ENCODE data around the gene CIITA.
A peak's percentile ranks its signal among the peaks of the same experiment; 100 is the strongest.

Gene CIITA

DNA sequence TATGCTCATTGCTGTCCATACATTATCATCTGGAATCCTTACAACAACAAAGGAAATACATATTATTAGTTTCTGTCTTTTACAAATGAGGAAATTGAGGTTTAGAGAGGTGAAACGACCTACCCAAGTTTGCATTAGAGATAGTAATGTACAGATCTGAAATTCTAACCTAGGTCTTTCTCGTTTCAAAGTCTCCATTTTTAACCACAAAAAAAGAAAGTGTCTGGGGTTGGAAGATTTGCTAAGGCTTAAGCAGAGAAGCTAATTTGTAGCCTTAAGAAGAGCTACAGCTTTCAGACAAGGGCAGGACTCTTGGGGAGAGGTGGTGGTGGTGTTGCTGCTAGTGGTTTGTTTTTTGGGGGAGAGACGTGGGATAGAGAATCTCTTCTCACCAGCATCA is 19.2 kb downstream of the CIITA start:
- H3K4me2 ChIP-seq = peak overlapping the region; percentile 20 to 86 (median 60); a peak in 19 of 22 replicates
- H3K4me3 ChIP-seq = peak overlapping the region in 2 of 10 experiments; percentile 3 to 5; a peak in 1 of 20 replicates
- peaks cover 49 to 92% (median 84%) of the 10 kb centered on the region in 11 experiments for H3K36me3 ChIP-seq
- H4K20me1 ChIP-seq = peaks cover 13 to 60% (median 44%) of the 10 kb centered on the region in 11 experiments; a peak in 17 of 22 replicates
- H3K27ac ChIP-seq = peak overlapping the region in 8 of 11 experiments; percentile 15 to 49 (median 33); a peak in 8 of 22 replicates
- no peaks in the 10 kb centered on the region for H3K27me3 ChIP-seq
- no peak overlapping the region for H3K9ac ChIP-seq
- peaks cover 0 to 13% (median 0%) of the 10 kb centered on the region in 11 experiments; a peak in 5 of 22 replicates for H3K9me3 ChIP-seq (replicated peaks in 1 of 11)
- TF ChIP-seq Cebpa-rat (IDR thresholded peaks at IDR 0.05) = no peak
- H3K4me1 ChIP-seq = peaks cover 59 to 71% (median 62%) of the 10 kb centered on the region in 10 experiments

DNA sequence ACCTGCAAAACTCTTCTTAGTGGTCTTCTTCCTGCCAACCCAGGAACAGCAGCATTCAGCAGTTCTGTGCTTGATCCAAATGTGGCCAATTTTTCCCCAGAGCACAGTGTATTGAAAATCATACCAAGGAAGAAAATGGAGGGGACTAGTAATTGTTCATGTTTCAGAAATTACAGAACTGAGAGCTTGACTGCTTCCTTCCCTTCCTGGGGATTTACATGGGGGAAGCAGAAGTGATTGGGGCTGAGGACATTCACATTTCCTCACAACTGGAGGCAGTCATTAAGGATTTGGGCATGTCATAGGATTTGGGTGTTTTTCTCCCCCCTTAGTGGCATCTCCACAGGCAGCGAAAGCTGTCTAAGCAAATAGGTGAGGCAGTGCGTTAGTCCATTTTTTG is 19.7 kb downstream of the CIITA start:
- Histone ChIP-seq H3K4me2 (peak overlapping the region in 10 of 11 experiments; percentile 20 to 86 (median 68); a peak in 18 of 22 replicates), H3K27me3 (no peaks in the 10 kb centered on the region), H3K36me3 (peaks cover 54 to 97% (median 89%) of the 10 kb centered on the region in 11 experiments), H4K20me1 (peaks cover 13 to 65% (median 44%) of the 10 kb centered on the region in 11 experiments; a peak in 17 of 22 replicates), H3K4me1 (peaks cover 53 to 65% (median 57%) of the 10 kb centered on the region in 10 experiments), H3K27ac (peak overlapping the region in 9 of 11 experiments; percentile 15 to 49 (median 34); a peak in 13 of 22 replicates), H3K9ac (no peak overlapping the region), H3K9me3 (replicated peaks in 1 of 11) (peaks cover 0 to 13% (median 0%) of the 10 kb centered on the region in 11 experiments; a peak in 6 of 22 replicates), H3K4me3 (0 out of 20 replicates have a peak overlapping the region, but pooled peaks of 1 of the 10 experiments have one; percentile 5)
- no peak for TF ChIP-seq Cebpa-rat (IDR thresholded peaks at IDR 0.05)

DNA sequence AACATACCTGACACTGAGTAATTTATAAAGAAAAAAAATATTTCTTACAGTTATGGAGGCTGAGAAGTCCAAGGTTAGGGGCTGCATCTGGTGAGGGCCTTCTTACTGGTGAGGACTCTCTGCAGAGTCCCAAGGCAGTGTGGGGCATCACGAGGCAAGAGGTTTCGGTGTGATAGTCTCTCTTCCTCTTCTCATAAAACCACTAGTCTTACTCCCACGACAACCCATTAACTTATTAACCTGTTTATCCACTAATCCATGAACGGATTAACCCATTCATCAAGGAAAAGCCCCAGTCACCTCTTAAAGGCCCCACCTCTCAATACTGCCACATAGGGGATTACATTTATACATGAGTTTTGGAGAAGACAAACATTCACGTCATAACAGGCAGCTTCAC is 20.1 kb downstream of the CIITA start:
- peak overlapping the region in 9 of 11 experiments; percentile 24 to 86 (median 75); a peak in 18 of 22 replicates for H3K4me2 ChIP-seq
- no peak for TF ChIP-seq Cebpa-rat (IDR thresholded peaks at IDR 0.05)
- H3K27me3 ChIP-seq = no peaks in the 10 kb centered on the region
- peaks cover 49 to 61% (median 53%) of the 10 kb centered on the region in 10 experiments for H3K4me1 ChIP-seq
- peak overlapping the region in 8 of 11 experiments; percentile 1 to 49 (median 33); a peak in 10 of 22 replicates for H3K27ac ChIP-seq
- peaks cover 13 to 70% (median 44%) of the 10 kb centered on the region in 11 experiments; a peak in 17 of 22 replicates for H4K20me1 ChIP-seq
- no peak overlapping the region for H3K9ac ChIP-seq
- peaks cover 0 to 10% (median 0%) of the 10 kb centered on the region in 11 experiments; a peak in 8 of 22 replicates for H3K9me3 ChIP-seq (replicated peaks in 1 of 11)
- H3K4me3 ChIP-seq = no peak overlapping the region
- H3K36me3 ChIP-seq = peaks cover 58 to 100% (median 93%) of the 10 kb centered on the region in 11 experiments

DNA sequence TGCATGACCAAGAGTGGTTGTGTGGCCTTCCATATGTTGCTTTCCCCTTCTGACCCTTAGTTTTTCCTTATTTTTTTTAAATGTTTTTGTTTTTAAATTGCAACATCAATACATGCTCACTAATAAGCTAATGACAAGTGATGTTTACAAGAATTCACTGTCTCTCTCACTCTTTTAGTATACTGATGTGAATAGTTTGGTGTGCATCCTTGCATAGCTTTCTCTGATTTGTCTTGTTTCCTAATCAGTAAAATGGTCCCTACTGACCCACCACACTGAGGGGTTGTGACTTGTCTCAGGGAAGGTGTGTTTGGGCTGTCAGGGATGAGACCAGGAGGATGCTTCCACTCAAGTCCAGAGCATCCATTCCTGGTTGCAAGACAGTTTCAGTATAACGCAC is 26.0 kb downstream of the CIITA start:
- no peak overlapping the region for H3K9ac ChIP-seq
- peaks cover 0 to 5% (median 0%) of the 10 kb centered on the region in 10 experiments; a peak in 5 of 20 replicates for H3K4me1 ChIP-seq
- H3K9me3 ChIP-seq (replicated peaks in 1 of 11) = peaks cover 0 to 17% (median 5%) of the 10 kb centered on the region in 11 experiments; a peak in 10 of 22 replicates
- no peak for TF ChIP-seq Cebpa-rat (IDR thresholded peaks at IDR 0.05)
- H3K4me3 ChIP-seq = no peak overlapping the region
- no peak overlapping the region for H3K27ac ChIP-seq
- H3K27me3 ChIP-seq = no peaks in the 10 kb centered on the region
- peaks cover 100% of the 10 kb centered on the region in 11 experiments for H3K36me3 ChIP-seq
- no peak overlapping the region for H3K4me2 ChIP-seq
- peaks cover 4 to 77% (median 45%) of the 10 kb centered on the region in 11 experiments; a peak in 17 of 22 replicates for H4K20me1 ChIP-seq

DNA sequence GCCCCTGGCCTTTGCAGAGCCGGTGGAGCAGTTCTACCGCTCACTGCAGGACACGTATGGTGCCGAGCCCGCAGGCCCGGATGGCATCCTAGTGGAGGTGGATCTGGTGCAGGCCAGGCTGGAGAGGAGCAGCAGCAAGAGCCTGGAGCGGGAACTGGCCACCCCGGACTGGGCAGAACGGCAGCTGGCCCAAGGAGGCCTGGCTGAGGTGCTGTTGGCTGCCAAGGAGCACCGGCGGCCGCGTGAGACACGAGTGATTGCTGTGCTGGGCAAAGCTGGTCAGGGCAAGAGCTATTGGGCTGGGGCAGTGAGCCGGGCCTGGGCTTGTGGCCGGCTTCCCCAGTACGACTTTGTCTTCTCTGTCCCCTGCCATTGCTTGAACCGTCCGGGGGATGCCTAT is 29.5 kb downstream of the CIITA start:
- Histone ChIP-seq H3K27ac (peak overlapping the region in 1 of 11 experiments; percentile 13; a peak in 1 of 22 replicates), H3K4me1 (peaks cover 0 to 37% (median 19%) of the 10 kb centered on the region in 10 experiments; a peak in 15 of 20 replicates), H3K4me2 (no peak overlapping the region), H3K9me3 (replicated peaks in 1 of 11) (peaks cover 0 to 30% (median 5%) of the 10 kb centered on the region in 11 experiments; a peak in 12 of 22 replicates), H3K9ac (no peak overlapping the region), H4K20me1 (peaks cover 12 to 82% (median 52%) of the 10 kb centered on the region in 11 experiments; a peak in 17 of 22 replicates), H3K4me3 (no peak overlapping the region), H3K36me3 (peaks cover 92 to 98% (median 96%) of the 10 kb centered on the region in 11 experiments), H3K27me3 (no peaks in the 10 kb centered on the region)
- no peak for TF ChIP-seq Cebpa-rat (IDR thresholded peaks at IDR 0.05)

DNA sequence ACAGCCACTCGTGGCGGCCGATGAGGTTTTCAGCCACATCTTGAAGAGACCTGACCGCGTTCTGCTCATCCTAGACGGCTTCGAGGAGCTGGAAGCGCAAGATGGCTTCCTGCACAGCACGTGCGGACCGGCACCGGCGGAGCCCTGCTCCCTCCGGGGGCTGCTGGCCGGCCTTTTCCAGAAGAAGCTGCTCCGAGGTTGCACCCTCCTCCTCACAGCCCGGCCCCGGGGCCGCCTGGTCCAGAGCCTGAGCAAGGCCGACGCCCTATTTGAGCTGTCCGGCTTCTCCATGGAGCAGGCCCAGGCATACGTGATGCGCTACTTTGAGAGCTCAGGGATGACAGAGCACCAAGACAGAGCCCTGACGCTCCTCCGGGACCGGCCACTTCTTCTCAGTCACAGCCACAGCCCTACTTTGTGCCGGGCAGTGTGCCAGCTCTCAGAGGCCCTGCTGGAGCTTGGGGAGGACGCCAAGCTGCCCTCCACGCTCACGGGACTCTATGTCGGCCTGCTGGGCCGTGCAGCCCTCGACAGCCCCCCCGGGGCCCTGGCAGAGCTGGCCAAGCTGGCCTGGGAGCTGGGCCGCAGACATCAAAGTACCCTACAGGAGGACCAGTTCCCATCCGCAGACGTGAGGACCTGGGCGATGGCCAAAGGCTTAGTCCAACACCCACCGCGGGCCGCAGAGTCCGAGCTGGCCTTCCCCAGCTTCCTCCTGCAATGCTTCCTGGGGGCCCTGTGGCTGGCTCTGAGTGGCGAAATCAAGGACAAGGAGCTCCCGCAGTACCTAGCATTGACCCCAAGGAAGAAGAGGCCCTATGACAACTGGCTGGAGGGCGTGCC is 30.1 kb downstream of the CIITA start:
- peaks cover 0 to 28% (median 5%) of the 10 kb centered on the region in 11 experiments; a peak in 12 of 22 replicates for H3K9me3 ChIP-seq (replicated peaks in 1 of 11)

DNA sequence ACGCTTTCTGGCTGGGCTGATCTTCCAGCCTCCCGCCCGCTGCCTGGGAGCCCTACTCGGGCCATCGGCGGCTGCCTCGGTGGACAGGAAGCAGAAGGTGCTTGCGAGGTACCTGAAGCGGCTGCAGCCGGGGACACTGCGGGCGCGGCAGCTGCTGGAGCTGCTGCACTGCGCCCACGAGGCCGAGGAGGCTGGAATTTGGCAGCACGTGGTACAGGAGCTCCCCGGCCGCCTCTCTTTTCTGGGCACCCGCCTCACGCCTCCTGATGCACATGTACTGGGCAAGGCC is 30.7 kb downstream of the CIITA start:
- Histone ChIP-seq H3K36me3 (peaks cover 80 to 98% (median 94%) of the 10 kb centered on the region in 11 experiments), H3K27me3 (no peaks in the 10 kb centered on the region), H4K20me1 (peaks cover 10 to 80% (median 60%) of the 10 kb centered on the region in 11 experiments; a peak in 16 of 22 replicates), H3K4me3 (no peak overlapping the region), H3K4me2 (no peak overlapping the region), H3K4me1 (peaks cover 4 to 49% (median 31%) of the 10 kb centered on the region in 10 experiments; a peak in 17 of 20 replicates), H3K9ac (no peak overlapping the region), H3K9me3 (replicated peaks in 1 of 11) (peaks cover 0 to 22% (median 1%) of the 10 kb centered on the region in 11 experiments; a peak in 12 of 22 replicates), H3K27ac (peak overlapping the region in 1 of 11 experiments; percentile 10; a peak in 1 of 22 replicates)
- no peak for TF ChIP-seq Cebpa-rat (IDR thresholded peaks at IDR 0.05)

More for the DNA sequence above, 30.1 kb downstream of the CIITA start:
- Histone ChIP-seq H3K4me2 (no peak overlapping the region), H3K27ac (peak overlapping the region in 2 of 11 experiments; percentile 10 to 13; a peak in 2 of 22 replicates), H3K9ac (no peak overlapping the region), H3K4me3 (no peak overlapping the region), H4K20me1 (peaks cover 12 to 80% (median 55%) of the 10 kb centered on the region in 11 experiments; a peak in 16 of 22 replicates), H3K4me1 (peaks cover 0 to 43% (median 26%) of the 10 kb centered on the region in 10 experiments; a peak in 16 of 20 replicates), H3K36me3 (peaks cover 86 to 98% (median 96%) of the 10 kb centered on the region in 11 experiments), H3K27me3 (no peaks in the 10 kb centered on the region)
- no peak for TF ChIP-seq Cebpa-rat (IDR thresholded peaks at IDR 0.05)

DNA sequence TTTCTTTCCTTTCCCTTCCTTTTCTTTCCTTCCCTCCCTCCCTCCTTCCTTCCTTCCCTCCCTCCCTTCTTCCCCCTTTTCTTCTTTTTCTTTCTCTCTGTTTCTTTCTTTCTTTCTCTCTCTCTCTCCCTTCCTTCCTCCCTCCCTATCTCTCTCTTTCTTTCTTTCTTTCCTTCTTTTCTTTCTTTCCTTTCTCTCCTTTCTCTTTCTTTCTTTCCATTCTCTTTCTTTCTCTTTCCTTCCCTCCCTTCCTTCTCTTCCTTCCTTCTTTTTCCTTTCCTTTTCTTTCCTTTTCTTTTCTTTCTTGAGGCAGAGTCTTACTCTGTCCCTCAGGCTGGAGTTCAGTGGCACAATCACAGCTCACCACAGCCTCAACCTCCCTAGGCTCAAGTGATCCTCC is 34.3 kb downstream of the CIITA start:
- no peak overlapping the region for H3K4me3 ChIP-seq
- TF ChIP-seq Cebpa-rat (IDR thresholded peaks at IDR 0.05) = no peak
- H3K36me3 ChIP-seq = peaks cover 57 to 98% (median 85%) of the 10 kb centered on the region in 11 experiments
- H3K4me1 ChIP-seq = peaks cover 27 to 84% (median 67%) of the 10 kb centered on the region in 10 experiments
- H3K27ac ChIP-seq = peak overlapping the region in 4 of 11 experiments; percentile 65 to 72 (median 70); a peak in 7 of 22 replicates
- peak overlapping the region in 7 of 11 experiments; percentile 68 to 79 (median 71); a peak in 14 of 22 replicates for H3K4me2 ChIP-seq
- peak overlapping the region in 1 of 11 experiments; percentile 25; a peak in 1 of 22 replicates for H3K9ac ChIP-seq
- peaks cover 0 to 21% (median 0%) of the 10 kb centered on the region in 11 experiments; a peak in 3 of 22 replicates for H3K9me3 ChIP-seq (replicated peaks in 1 of 11)
- peaks cover 8 to 75% (median 43%) of the 10 kb centered on the region in 11 experiments; a peak in 16 of 22 replicates for H4K20me1 ChIP-seq
- H3K27me3 ChIP-seq = no peaks in the 10 kb centered on the region

Data from BLaER1 treated with 17β-estradiol and CSF1 and Interleukin-3, amounts not matched to agents 10 nM and 100 nM (cell line).